Measurements from ENCODE around the gene TRPT1. TPM values are rescaled to one million over a fixed set of nuclear protein-coding genes. Genes with fewer than 3 reads are reported as not detected.

Gene TRPT1
- total RNA-seq, 1 experiment from 2014 or later, result 43.1 TPM

- Mint-ChIP-seq H3K27me3 (ENCODE audit: unreplicated experiment) (no peaks in the 10 kb centered on the region), H3K4me1 (ENCODE audit: low read depth, unreplicated experiment) (peaks cover 9% of the 10 kb centered on the region), H3K36me3 (ENCODE audit: insufficient read depth, unreplicated experiment) (peaks cover 85% of the 10 kb centered on the region), H3K27ac (ENCODE audit: unreplicated experiment) (no peak overlapping the region), H3K4me3 (ENCODE audit: low read depth, unreplicated experiment) (no peak overlapping the region), H3K9me3 (ENCODE audit: low read depth, unreplicated experiment) (no peaks in the 10 kb centered on the region)
- no peak for DNase-seq
- no TSS peak for BruUV-seq (replicated peaks)
- intact Hi-C loops (cut with micrococcal nuclease; ENCODE audit: unreplicated experiment), result no loop called here
- TF ChIP-seq CTCF (IDR thresholded peaks at IDR 0.05; ENCODE audit: unreplicated experiment), result no peak
- CTCF ChIA-PET, result interaction anchor here (0.5 to 1.5 kb wide), 3 partner anchors 12 to 37 kb away, joined by 4 to 6 read pairs (median 5); partner anchors contain the start of gene STIP1
Observed at GRCh38 chr11:64203421-64204079, 22.4 kb downstream of the TRPT1 start.

- peaks cover 9% of the 10 kb centered on the region for H3K4me1 Mint-ChIP-seq (ENCODE audit: low read depth, unreplicated experiment)
- peaks cover 85% of the 10 kb centered on the region for H3K36me3 Mint-ChIP-seq (ENCODE audit: insufficient read depth, unreplicated experiment)
- H3K27me3 Mint-ChIP-seq (ENCODE audit: unreplicated experiment), result no peaks in the 10 kb centered on the region
- H3K4me3 Mint-ChIP-seq (ENCODE audit: low read depth, unreplicated experiment), result no peak overlapping the region
- no peaks in the 10 kb centered on the region for H3K9me3 Mint-ChIP-seq (ENCODE audit: low read depth, unreplicated experiment)
- DNase-seq, result no peak
- no peak for TF ChIP-seq CTCF (IDR thresholded peaks at IDR 0.05; ENCODE audit: unreplicated experiment)
- CTCF ChIA-PET, result no interaction called here
- intact Hi-C loops (cut with micrococcal nuclease; ENCODE audit: unreplicated experiment), result no loop called here
- no TSS peak for BruUV-seq (replicated peaks)
- H3K27ac Mint-ChIP-seq (ENCODE audit: unreplicated experiment), result no peak overlapping the region
Observed at GRCh38 chr11:64202992-64203391, 23.0 kb downstream of the TRPT1 start.

GRCh38 chr11:64201543-64201942, 24.4 kb downstream of the TRPT1 start:
- Mint-ChIP-seq H3K27ac (ENCODE audit: unreplicated experiment) (peak overlapping the region; percentile 54), H3K36me3 (ENCODE audit: insufficient read depth, unreplicated experiment) (peaks cover 93% of the 10 kb centered on the region), H3K27me3 (ENCODE audit: unreplicated experiment) (no peaks in the 10 kb centered on the region), H3K9me3 (ENCODE audit: low read depth, unreplicated experiment) (no peaks in the 10 kb centered on the region), H3K4me1 (ENCODE audit: low read depth, unreplicated experiment) (peaks cover 9% of the 10 kb centered on the region), H3K4me3 (ENCODE audit: low read depth, unreplicated experiment) (no peak overlapping the region)
- intact Hi-C loops (cut with micrococcal nuclease; ENCODE audit: unreplicated experiment), result no loop called here
- BruUV-seq (replicated peaks), result no TSS peak
- DNase-seq, result no peak
- CTCF ChIA-PET, result no interaction called here
- no peak for TF ChIP-seq CTCF (IDR thresholded peaks at IDR 0.05; ENCODE audit: unreplicated experiment)

GRCh38 chr11:64198511-64198910, 27.5 kb downstream of the TRPT1 start:
- Mint-ChIP-seq H3K9me3 (ENCODE audit: low read depth, unreplicated experiment) (no peaks in the 10 kb centered on the region), H3K36me3 (ENCODE audit: insufficient read depth, unreplicated experiment) (peaks cover 93% of the 10 kb centered on the region), H3K4me3 (ENCODE audit: low read depth, unreplicated experiment) (no peak overlapping the region), H3K27ac (ENCODE audit: unreplicated experiment) (no peak overlapping the region), H3K27me3 (ENCODE audit: unreplicated experiment) (no peaks in the 10 kb centered on the region), H3K4me1 (ENCODE audit: low read depth, unreplicated experiment) (peaks cover 5% of the 10 kb centered on the region)
- no peak for DNase-seq
- TF ChIP-seq CTCF (IDR thresholded peaks at IDR 0.05; ENCODE audit: unreplicated experiment), result no peak
- intact Hi-C loops (cut with micrococcal nuclease; ENCODE audit: unreplicated experiment), result no loop called here
- CTCF ChIA-PET, result interaction anchor here (0.7 kb wide), 1 partner anchor 27 kb away, joined by 4 read pairs; no protein-coding TSS in a partner anchor
- no TSS peak for BruUV-seq (replicated peaks)
